ENCODE data around the gene ST6GALNAC4.

DNA sequence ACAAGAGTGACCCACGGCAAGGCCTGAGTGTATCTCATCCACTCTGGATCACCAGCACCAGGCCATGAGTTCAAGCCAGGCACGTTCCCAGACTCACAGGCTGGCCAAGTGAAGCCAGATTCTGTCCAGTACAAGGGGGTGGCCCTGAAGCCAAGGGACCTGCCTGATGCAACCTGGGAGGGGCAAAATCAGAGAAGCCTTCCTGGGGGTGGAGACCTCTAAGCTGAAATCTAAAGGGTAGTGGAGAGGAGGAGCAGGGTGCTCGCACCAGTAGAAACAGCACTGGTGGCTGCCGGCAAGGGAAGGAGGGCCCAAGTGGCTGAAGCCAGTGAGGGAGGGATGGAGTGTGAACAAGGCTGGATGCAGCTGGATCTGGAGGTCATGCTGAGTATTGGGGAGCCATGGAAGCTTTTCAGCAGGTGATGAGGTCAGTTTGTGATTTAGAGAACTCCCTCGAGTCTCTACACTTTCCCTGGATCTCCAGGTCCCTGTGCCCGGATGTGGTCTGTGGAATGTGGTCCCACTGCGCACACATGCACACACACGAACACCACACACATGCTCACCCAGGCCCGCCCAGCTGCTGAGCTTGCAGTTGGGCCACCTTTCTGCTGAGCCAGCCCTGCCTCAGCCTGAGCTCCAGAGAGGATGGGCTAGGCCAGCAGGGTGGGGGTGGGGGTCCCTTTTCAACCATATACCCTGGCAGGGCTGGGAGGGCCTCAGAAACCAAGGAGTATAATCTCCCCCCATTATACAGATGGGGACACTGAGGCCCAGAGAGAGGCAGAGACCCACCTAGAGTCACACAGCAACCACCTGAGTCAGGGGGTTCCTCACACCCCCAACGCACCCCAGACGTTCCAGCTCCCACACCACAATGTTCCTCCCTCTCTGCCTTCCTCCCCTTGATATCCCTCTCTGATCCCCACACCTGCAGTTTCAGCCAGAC lies 12.1 kb upstream of the ST6GALNAC4 start:
- TF ChIP-seq, protein P1, sequence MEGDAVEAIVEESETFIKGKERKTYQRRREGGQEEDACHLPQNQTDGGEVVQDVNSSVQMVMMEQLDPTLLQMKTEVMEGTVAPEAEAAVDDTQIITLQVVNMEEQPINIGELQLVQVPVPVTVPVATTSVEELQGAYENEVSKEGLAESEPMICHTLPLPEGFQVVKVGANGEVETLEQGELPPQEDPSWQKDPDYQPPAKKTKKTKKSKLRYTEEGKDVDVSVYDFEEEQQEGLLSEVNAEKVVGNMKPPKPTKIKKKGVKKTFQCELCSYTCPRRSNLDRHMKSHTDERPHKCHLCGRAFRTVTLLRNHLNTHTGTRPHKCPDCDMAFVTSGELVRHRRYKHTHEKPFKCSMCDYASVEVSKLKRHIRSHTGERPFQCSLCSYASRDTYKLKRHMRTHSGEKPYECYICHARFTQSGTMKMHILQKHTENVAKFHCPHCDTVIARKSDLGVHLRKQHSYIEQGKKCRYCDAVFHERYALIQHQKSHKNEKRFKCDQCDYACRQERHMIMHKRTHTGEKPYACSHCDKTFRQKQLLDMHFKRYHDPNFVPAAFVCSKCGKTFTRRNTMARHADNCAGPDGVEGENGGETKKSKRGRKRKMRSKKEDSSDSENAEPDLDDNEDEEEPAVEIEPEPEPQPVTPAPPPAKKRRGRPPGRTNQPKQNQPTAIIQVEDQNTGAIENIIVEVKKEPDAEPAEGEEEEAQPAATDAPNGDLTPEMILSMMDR (IDR thresholded peaks at IDR 0.05; ENCODE audit: low read depth, low read length, poor library complexity, severe bottlenecking), result no peak
- TF ChIP-seq EZH2phosphoT487 (IDR thresholded peaks at IDR 0.05; ENCODE audit: borderline replicate concordance, low read length), result no peak

Data from DOHH2 (cell line).